GM10266 (cell line): ENCODE measurements around the gene ZIC2.

Source experiments
- DNase-seq: peaks from one replicate; pipeline ENCODE4 v3.0.0; 2012; ENCODE audit errors: extremely low spot score
- TF ChIP-seq, protein P1 (sequence below): IDR thresholded peaks from 2 replicates; pipeline ENCODE4 v1.5.1; 2012; ENCODE audit warnings: mild to moderate bottlenecking, low read depth; ENCODE audit not compliant: control insufficient read depth, insufficient read depth; ENCODE audit errors: missing control alignments

The ZIC2 gene

DNA sequence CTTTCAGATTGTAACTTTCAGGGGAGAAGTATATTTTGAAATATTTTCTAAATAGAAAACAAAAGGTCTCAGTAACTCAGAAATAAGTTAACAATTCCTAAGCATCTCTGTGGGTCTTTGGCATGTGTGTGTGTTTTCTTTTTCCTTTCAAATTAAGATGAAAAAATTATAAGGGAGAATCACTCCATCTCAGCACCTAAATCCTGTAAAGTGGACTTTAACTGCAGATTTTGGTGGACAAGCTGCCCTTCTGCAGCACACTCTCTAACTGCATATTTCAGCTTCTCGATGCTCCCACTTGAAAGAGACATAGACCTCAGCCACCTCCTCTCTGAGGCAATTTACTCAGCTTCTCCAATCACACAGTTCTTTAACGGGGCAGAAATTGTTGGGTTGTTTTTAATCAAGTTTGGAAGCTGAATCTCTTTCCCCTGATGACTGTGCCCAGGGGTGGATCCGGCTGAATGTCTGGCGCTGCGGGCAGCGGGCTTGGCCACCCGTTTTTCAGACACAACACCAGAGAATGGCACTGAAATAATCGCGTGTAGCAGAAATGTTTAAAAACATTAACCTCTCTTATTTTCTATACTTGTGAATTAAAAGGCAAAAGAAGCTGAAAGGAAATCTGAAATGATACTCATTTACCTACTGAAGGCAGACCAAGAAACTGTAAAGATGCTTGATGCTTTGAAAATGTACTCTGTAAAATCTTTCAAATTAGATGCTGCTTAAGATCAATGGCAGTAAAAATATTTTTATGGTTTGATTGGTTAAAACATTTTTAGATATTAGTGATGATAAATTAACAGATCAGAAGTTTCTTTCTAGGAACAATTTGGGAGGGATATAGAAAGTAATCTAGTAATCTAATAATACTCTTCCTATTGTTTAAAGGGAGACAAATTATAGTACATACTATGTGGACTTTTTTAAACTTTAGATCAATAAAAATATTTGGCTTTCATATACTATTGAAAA is 12.4 kb downstream of the ZIC2 start:
- peak; percentile 10 for DNase-seq
- TF ChIP-seq, protein P1, sequence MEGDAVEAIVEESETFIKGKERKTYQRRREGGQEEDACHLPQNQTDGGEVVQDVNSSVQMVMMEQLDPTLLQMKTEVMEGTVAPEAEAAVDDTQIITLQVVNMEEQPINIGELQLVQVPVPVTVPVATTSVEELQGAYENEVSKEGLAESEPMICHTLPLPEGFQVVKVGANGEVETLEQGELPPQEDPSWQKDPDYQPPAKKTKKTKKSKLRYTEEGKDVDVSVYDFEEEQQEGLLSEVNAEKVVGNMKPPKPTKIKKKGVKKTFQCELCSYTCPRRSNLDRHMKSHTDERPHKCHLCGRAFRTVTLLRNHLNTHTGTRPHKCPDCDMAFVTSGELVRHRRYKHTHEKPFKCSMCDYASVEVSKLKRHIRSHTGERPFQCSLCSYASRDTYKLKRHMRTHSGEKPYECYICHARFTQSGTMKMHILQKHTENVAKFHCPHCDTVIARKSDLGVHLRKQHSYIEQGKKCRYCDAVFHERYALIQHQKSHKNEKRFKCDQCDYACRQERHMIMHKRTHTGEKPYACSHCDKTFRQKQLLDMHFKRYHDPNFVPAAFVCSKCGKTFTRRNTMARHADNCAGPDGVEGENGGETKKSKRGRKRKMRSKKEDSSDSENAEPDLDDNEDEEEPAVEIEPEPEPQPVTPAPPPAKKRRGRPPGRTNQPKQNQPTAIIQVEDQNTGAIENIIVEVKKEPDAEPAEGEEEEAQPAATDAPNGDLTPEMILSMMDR, result no peak

DNA sequence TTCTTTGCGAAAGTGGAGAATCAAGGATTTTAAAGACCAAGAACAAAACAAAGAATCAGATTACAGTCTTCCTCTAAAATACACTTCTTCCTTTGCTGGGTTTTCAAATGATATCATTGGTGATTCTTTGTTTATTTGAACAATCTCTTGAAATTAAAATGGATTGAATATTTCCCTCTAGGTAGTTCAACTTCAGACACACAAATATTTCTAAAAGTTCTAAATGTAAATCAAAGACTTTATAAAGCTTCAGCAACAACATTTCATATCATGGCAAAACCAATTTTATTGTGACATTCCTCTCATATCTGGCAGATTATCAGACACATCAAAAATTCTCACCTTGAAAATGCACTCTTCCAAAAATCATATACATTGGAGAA is 13.0 kb downstream of the ZIC2 start:
- no peak for DNase-seq
- TF ChIP-seq, protein P1, result no peak

DNA sequence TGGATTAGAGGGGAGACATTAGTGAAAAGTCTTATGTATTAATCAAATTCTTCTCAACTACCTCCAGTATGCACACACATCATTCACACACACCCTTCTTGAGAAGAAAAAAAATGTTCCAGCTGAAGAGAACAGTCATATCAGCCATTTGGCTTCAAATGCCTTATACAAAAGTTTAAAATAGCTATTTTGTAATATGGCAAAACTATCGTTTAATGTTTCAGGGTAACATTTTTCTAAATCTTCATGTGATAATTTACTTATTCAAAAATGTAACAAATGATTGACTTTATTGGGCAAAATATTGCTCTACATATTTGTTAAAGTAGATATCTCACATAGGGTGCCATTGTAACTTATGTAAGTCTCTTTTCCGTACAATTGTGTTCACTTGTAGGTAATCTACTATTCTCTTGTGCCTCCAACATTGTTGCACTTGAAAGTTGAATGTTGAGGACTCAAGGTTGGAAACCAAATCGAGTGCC is 13.6 kb downstream of the ZIC2 start:
- TF ChIP-seq, protein P1, result no peak
- no peak for DNase-seq

DNA sequence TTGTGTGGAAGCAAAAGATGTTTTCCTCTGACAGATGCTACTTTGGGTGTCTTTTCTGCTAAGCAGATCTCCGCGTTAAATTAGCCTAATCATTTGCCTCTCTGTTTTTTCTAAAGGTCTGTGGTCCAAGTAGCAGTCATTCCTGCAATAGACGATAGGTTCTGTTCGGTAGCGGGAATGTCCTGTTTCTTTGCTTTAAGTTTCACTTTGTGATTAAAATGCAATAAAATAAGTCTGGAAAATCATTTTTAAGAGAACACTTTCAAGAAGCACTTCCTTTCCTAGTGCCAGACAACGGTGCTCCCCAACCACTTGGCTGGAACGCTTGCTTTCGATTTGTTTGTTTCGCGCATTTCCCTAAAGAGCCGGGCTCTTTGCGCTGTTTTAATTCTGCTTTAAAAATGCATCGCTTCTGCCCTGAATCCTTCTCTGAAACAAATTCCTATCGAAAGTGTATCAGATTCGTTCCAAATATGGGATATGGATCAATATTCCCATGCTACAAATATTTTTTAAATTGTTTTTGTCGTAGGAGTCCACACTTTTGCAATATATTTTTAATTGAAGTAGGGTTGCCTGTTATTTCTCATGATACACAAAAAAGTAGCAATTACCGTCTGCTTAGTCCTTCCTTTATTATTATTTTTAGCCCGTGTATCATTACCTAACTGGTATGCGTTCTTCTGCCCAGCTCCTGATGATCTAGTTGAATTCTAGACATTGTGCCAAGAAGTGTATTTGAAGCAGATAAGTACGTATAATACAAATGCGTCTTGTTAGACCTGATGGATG is 14.2 kb downstream of the ZIC2 start:
- TF ChIP-seq, protein P1, result no peak
- DNase-seq, result peak; percentile 8

DNA sequence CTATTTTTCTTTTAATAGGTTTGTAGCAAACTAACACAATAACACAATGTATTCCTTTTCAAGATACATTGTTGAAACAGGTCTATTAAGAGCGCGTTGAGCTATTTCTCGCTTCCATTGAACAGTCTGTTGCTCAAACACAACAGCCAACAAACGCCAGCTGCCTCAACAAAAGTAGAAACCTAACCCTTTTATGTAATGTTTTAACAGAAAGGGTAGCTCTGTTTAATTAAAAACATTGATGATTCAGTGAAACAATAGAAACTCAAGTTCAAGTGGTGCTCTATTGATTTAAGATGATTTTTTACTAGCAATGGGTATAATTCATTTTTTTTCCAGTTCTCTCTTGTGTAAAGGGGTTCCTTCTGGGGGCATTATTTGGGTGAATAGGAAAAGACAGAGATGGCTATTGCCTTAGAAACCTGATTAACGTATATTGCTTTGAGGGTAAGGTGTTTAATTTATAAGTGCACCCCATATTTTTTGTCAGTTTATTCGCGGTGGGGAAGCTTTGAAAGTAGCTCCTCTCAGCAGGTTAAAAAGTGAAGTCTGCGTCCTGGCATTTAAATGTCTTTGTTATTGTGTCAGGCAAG is 14.9 kb downstream of the ZIC2 start:
- TF ChIP-seq, protein P1, result no peak
- DNase-seq, result peak; percentile 13

DNA sequence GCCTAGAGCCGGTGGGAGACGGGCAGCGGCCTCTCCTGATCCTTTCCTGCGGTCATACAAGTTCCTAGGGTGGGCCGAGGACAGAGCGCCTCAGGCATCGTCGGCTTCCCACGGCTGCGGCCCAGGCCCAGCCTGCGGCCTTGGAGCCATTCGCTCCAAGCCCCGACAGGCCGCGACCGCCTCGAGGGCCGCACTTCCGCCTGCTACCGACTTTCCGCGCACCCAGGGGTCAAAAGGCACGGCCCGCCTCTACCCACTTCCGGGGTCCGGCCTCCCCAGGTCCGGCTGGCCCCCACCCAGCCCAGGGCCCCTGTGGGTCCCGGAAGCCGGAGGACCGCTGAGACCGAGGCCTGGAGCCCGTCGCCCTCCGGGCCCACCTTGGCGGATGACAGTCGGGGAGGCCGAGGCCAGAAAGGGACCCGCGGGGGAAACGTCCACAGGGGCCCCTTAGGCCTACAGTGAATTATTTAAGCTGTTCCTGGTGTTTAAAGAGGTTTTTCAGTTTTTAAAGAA is 16.2 kb downstream of the ZIC2 start:
- peak; percentile 18 for DNase-seq
- TF ChIP-seq, protein P1, result no peak
